ENCODE data around the gene NIM1K.
"Not testable (repeated sequence)": the region's sequence is repeated elsewhere in the genome, so short reads cannot be mapped to it uniquely, and the experiment has no call there.

The NIM1K gene

GRCh38 chr5:43306954-43307353 lies 114.9 kb downstream of the NIM1K start:
- H3K9me3 ChIP-seq (replicated peaks in 1 of 2; ENCODE audit: control insufficient read depth in 2 of 2, insufficient read depth in 1 of 2, low read depth in 1 of 2, low read length in 2 of 2); H4K91ac ChIP-seq (ENCODE audit: low read depth, low read length, poor library complexity); H3K4ac ChIP-seq (ENCODE audit: low read length); H3K27me3 ChIP-seq (ENCODE audit: control insufficient read depth in 3 of 3, insufficient read depth in 3 of 3, low read depth in 1 of 3, low read length in 3 of 3); H3K18ac ChIP-seq (ENCODE audit: low read length); H2BK12ac ChIP-seq (ENCODE audit: low read length); H2AFZ ChIP-seq (ENCODE audit: low read length); DNase-seq (ENCODE audit: low spot score); H2AK5ac ChIP-seq (ENCODE audit: low read depth, low read length); H4K8ac ChIP-seq (ENCODE audit: low read depth, low read length); H3K27ac ChIP-seq (replicated peaks; ENCODE audit: low read length); H3K9ac ChIP-seq (ENCODE audit: low read depth, low read length, poor library complexity); H2BK120ac ChIP-seq (ENCODE audit: low read depth, low read length); H2BK5ac ChIP-seq (ENCODE audit: low read length); H3K23ac ChIP-seq (ENCODE audit: low read depth, low read length, poor library complexity); H2BK15ac ChIP-seq (ENCODE audit: low read length); H3K14ac ChIP-seq (ENCODE audit: low read length); H3K79me1 ChIP-seq (ENCODE audit: low read depth, low read length): not testable (repeated sequence)
- no CpG with 5 or more reads among the region's 5 CpGs for WGBS, 2 donors (ENCODE audit: extremely low coverage in 2 of 2, insufficient read length in 2 of 2, insufficient replicate concordance in 1 of 2)
- Histone ChIP-seq H3K4me3 (ENCODE audit: low read length in 2 of 2) (peak overlapping the region in 1 of 2 donors; percentile 66), H3K4me2 (ENCODE audit: insufficient read depth, low read length, poor library complexity, severe bottlenecking) (peak overlapping the region; percentile 48), H3K4me1 (ENCODE audit: control insufficient read depth in 2 of 2, insufficient read depth in 1 of 2, low read depth in 1 of 2, low read length in 2 of 2) (peaks cover 11 to 32% of the 10 kb centered on the region in 2 donors), H3K36me3 (replicated peaks in 1 of 2; ENCODE audit: control insufficient read depth in 2 of 2, insufficient read depth in 2 of 2, low read length in 2 of 2) (peaks cover 13 to 100% of the 10 kb centered on the region in 2 donors)

- Histone ChIP-seq H3K27me3 (ENCODE audit: control insufficient read depth in 3 of 3, insufficient read depth in 3 of 3, low read depth in 1 of 3, low read length in 3 of 3) (no peaks in the 10 kb centered on the region), H3K9me3 (replicated peaks in 1 of 2; ENCODE audit: control insufficient read depth in 2 of 2, insufficient read depth in 1 of 2, low read depth in 1 of 2, low read length in 2 of 2) (no peaks in the 10 kb centered on the region), H2BK12ac (ENCODE audit: low read length) (no peak overlapping the region), H3K27ac (replicated peaks; ENCODE audit: low read length) (no peak overlapping the region), H2BK15ac (ENCODE audit: low read length) (no peak overlapping the region), H3K4me2 (ENCODE audit: insufficient read depth, low read length, poor library complexity, severe bottlenecking) (peak overlapping the region; percentile 59), H3K4ac (ENCODE audit: low read length) (no peak overlapping the region), H3K79me1 (ENCODE audit: low read depth, low read length) (no peaks in the 10 kb centered on the region), H3K9ac (ENCODE audit: low read depth, low read length, poor library complexity) (no peak overlapping the region), H3K36me3 (replicated peaks in 1 of 2; ENCODE audit: control insufficient read depth in 2 of 2, insufficient read depth in 2 of 2, low read length in 2 of 2) (peaks cover 7 to 83% of the 10 kb centered on the region in 2 donors), H2AFZ (ENCODE audit: low read length) (no peak overlapping the region), H2BK5ac (ENCODE audit: low read length) (no peak overlapping the region), H4K91ac (ENCODE audit: low read depth, low read length, poor library complexity) (no peak overlapping the region), H3K23ac (ENCODE audit: low read depth, low read length, poor library complexity) (no peak overlapping the region), H2AK5ac (ENCODE audit: low read depth, low read length) (no peak overlapping the region), H3K4me1 (ENCODE audit: control insufficient read depth in 2 of 2, insufficient read depth in 1 of 2, low read depth in 1 of 2, low read length in 2 of 2) (peaks cover 6 to 17% of the 10 kb centered on the region in 2 donors), H3K4me3 (ENCODE audit: low read length in 2 of 2) (peak overlapping the region; percentile 66), H4K8ac (ENCODE audit: low read depth, low read length) (no peak overlapping the region), H2BK120ac (ENCODE audit: low read depth, low read length) (no peak overlapping the region), H3K14ac (ENCODE audit: low read length) (no peak overlapping the region), H3K18ac (ENCODE audit: low read length) (no peak overlapping the region)
- WGBS, 2 donors (ENCODE audit: extremely low coverage in 2 of 2, insufficient read length in 2 of 2, insufficient replicate concordance in 1 of 2), result no CpG with 5 or more reads among the region's 3 CpGs
- no peak for DNase-seq (ENCODE audit: low spot score)
These were observed 117.1 kb downstream of the NIM1K start for GRCh38 chr5:43309122-43309521.

- Histone ChIP-seq H4K8ac (ENCODE audit: low read depth, low read length) (no peak overlapping the region), H2BK5ac (ENCODE audit: low read length) (no peak overlapping the region), H3K9me3 (replicated peaks in 1 of 2; ENCODE audit: control insufficient read depth in 2 of 2, insufficient read depth in 1 of 2, low read depth in 1 of 2, low read length in 2 of 2) (no peaks in the 10 kb centered on the region), H3K9ac (ENCODE audit: low read depth, low read length, poor library complexity) (no peak overlapping the region), H3K18ac (ENCODE audit: low read length) (no peak overlapping the region), H2BK12ac (ENCODE audit: low read length) (no peak overlapping the region), H3K27ac (replicated peaks; ENCODE audit: low read length) (no peak overlapping the region), H3K23ac (ENCODE audit: low read depth, low read length, poor library complexity) (no peak overlapping the region), H2AK5ac (ENCODE audit: low read depth, low read length) (no peak overlapping the region), H4K91ac (ENCODE audit: low read depth, low read length, poor library complexity) (no peak overlapping the region), H3K79me1 (ENCODE audit: low read depth, low read length) (no peaks in the 10 kb centered on the region), H3K4ac (ENCODE audit: low read length) (no peak overlapping the region), H2AFZ (ENCODE audit: low read length) (no peak overlapping the region), H3K27me3 (ENCODE audit: control insufficient read depth in 3 of 3, insufficient read depth in 3 of 3, low read depth in 1 of 3, low read length in 3 of 3) (no peaks in the 10 kb centered on the region), H3K36me3 (replicated peaks in 1 of 2; ENCODE audit: control insufficient read depth in 2 of 2, insufficient read depth in 2 of 2, low read length in 2 of 2) (peaks cover 7 to 78% of the 10 kb centered on the region in 2 donors), H3K4me2 (ENCODE audit: insufficient read depth, low read length, poor library complexity, severe bottlenecking) (peak overlapping the region; percentile 59), H2BK120ac (ENCODE audit: low read depth, low read length) (no peak overlapping the region), H3K14ac (ENCODE audit: low read length) (no peak overlapping the region), H3K4me3 (ENCODE audit: low read length in 2 of 2) (peak overlapping the region; percentile 66), H2BK15ac (ENCODE audit: low read length) (no peak overlapping the region), H3K4me1 (ENCODE audit: control insufficient read depth in 2 of 2, insufficient read depth in 1 of 2, low read depth in 1 of 2, low read length in 2 of 2) (peaks cover 8 to 19% of the 10 kb centered on the region in 2 donors)
- DNase-seq (ENCODE audit: low spot score), result no peak
These were observed 117.6 kb downstream of the NIM1K start for GRCh38 chr5:43309637-43310036.

GRCh38 chr5:43312076-43312661 lies 120.1 kb downstream of the NIM1K start:
- WGBS, 2 donors (ENCODE audit: extremely low coverage in 2 of 2, insufficient read length in 2 of 2, insufficient replicate concordance in 1 of 2), result no CpG with 5 or more reads among the region's 6 CpGs

More at GRCh38 chr5:43312076-43312661, 120.1 kb downstream of the NIM1K start:
- no peak for DNase-seq (ENCODE audit: low spot score)
- peak overlapping the region; percentile 66 to 95 for H3K4me3 ChIP-seq (ENCODE audit: low read length in 2 of 2)
- H2BK5ac ChIP-seq (ENCODE audit: low read length), result no peak overlapping the region
- peaks cover 8 to 23% of the 10 kb centered on the region in 2 donors for H3K4me1 ChIP-seq (ENCODE audit: control insufficient read depth in 2 of 2, insufficient read depth in 1 of 2, low read depth in 1 of 2, low read length in 2 of 2)
- H3K79me1 ChIP-seq (ENCODE audit: low read depth, low read length), result no peaks in the 10 kb centered on the region
- H4K91ac ChIP-seq (ENCODE audit: low read depth, low read length, poor library complexity), result no peak overlapping the region
- no peak overlapping the region for H2BK120ac ChIP-seq (ENCODE audit: low read depth, low read length)
- H3K27ac ChIP-seq (replicated peaks; ENCODE audit: low read length), result no peak overlapping the region
- no peak overlapping the region for H2AFZ ChIP-seq (ENCODE audit: low read length)
- peak overlapping the region; percentile 47 for H3K4me2 ChIP-seq (ENCODE audit: insufficient read depth, low read length, poor library complexity, severe bottlenecking)
- no peak overlapping the region for H3K23ac ChIP-seq (ENCODE audit: low read depth, low read length, poor library complexity)
- H3K14ac ChIP-seq (ENCODE audit: low read length), result no peak overlapping the region
- H4K8ac ChIP-seq (ENCODE audit: low read depth, low read length), result no peak overlapping the region
- H2BK15ac ChIP-seq (ENCODE audit: low read length), result no peak overlapping the region
- H3K36me3 ChIP-seq (replicated peaks in 1 of 2; ENCODE audit: control insufficient read depth in 2 of 2, insufficient read depth in 2 of 2, low read length in 2 of 2), result peaks cover 7 to 53% of the 10 kb centered on the region in 2 donors
- peak overlapping the region; percentile 85 for H3K9ac ChIP-seq (ENCODE audit: low read depth, low read length, poor library complexity)
- no peaks in the 10 kb centered on the region for H3K9me3 ChIP-seq (replicated peaks in 1 of 2; ENCODE audit: control insufficient read depth in 2 of 2, insufficient read depth in 1 of 2, low read depth in 1 of 2, low read length in 2 of 2)
- H3K27me3 ChIP-seq (ENCODE audit: control insufficient read depth in 3 of 3, insufficient read depth in 3 of 3, low read depth in 1 of 3, low read length in 3 of 3), result no peaks in the 10 kb centered on the region
- no peak overlapping the region for H2BK12ac ChIP-seq (ENCODE audit: low read length)
- no peak overlapping the region for H3K18ac ChIP-seq (ENCODE audit: low read length)
- no peak overlapping the region for H2AK5ac ChIP-seq (ENCODE audit: low read depth, low read length)
- no peak overlapping the region for H3K4ac ChIP-seq (ENCODE audit: low read length)
